HepG2 (cell line): ENCODE measurements around the gene DPEP3. TPM values are rescaled to one million over a fixed set of nuclear protein-coding genes. Genes with fewer than 3 reads are reported as not detected.
A peak's percentile ranks its signal among the peaks of the same experiment; 100 is the strongest.

ENCODE experiments used
- ATRX ChIP-seq: sonication (generic); formaldehyde crosslinking; IDR thresholded peaks from 2 replicates; pipeline ENCODE4 v1.4.0; 2020; ENCODE audit warnings: missing genetic modification reagents, borderline replicate concordance
- CCAR2 ChIP-seq: fragments of 200-400 bp; formaldehyde crosslinking; optimal IDR thresholded peaks from 2 replicates; pipeline ENCODE3; 2018; ENCODE audit warnings: low read depth, mild to moderate bottlenecking, low read length, moderate library complexity
- HDAC1 ChIP-seq: sonication (generic); formaldehyde crosslinking; IDR thresholded peaks from 2 replicates; pipeline ENCODE4 v1.5.1; 2020; ENCODE audit warnings: mild to moderate bottlenecking, missing genetic modification reagents
- NCOA2 ChIP-seq: sonication (generic); formaldehyde crosslinking; IDR thresholded peaks from 2 replicates; pipeline ENCODE4 v1.8.0; 2022; ENCODE audit warnings: inconsistent platforms
- RFXAP ChIP-seq: sonication (generic); formaldehyde crosslinking; IDR thresholded peaks from 2 replicates; pipeline ENCODE4 v1.4.0; 2020; ENCODE audit warnings: missing genetic modification reagents, borderline replicate concordance
- SALL1 ChIP-seq: sonication (generic); formaldehyde crosslinking; IDR thresholded peaks from 2 replicates; pipeline ENCODE4 v1.8.0; 2022; ENCODE audit warnings: mild to moderate bottlenecking, missing genetic modification reagents
- TBL1XR1 ChIP-seq: fragments of 150-350 bp; IDR thresholded peaks from 2 replicates; pipeline ENCODE4 v1.6.1; 2014; ENCODE audit warnings: borderline replicate concordance, low read length; ENCODE audit not compliant: partially characterized antibody
- TOE1 ChIP-seq: sonication (generic); formaldehyde crosslinking; IDR thresholded peaks from 2 replicates; pipeline ENCODE4 v1.4.0; 2020; ENCODE audit warnings: mild to moderate bottlenecking, missing genetic modification reagents
- WIZ ChIP-seq: sonication (generic); formaldehyde crosslinking; IDR thresholded peaks from 2 replicates; pipeline ENCODE4 v1.5.1; 2020; ENCODE audit warnings: mild to moderate bottlenecking, missing genetic modification reagents
- YEATS2 ChIP-seq: sonication (generic); formaldehyde crosslinking; IDR thresholded peaks from 2 replicates; pipeline ENCODE4 v1.4.0; 2020; ENCODE audit warnings: missing genetic modification reagents, borderline replicate concordance
- ZFP82 ChIP-seq: sonication (generic); formaldehyde crosslinking; IDR thresholded peaks from 2 replicates; pipeline ENCODE4 v1.5.1; 2020; ENCODE audit warnings: mild to moderate bottlenecking, missing genetic modification reagents, borderline replicate concordance
- ZNF317 ChIP-seq: sonication (generic); formaldehyde crosslinking; IDR thresholded peaks from 2 replicates; pipeline ENCODE4 v1.5.0; 2020; ENCODE audit warnings: mild to moderate bottlenecking, missing genetic modification reagents
- ZNF350 ChIP-seq: sonication (generic); formaldehyde crosslinking; IDR thresholded peaks from 2 replicates; pipeline ENCODE4 v1.4.0; 2020; ENCODE audit warnings: mild to moderate bottlenecking, low read depth, missing genetic modification reagents, borderline replicate concordance
- ZNF567 ChIP-seq: sonication (generic); formaldehyde crosslinking; IDR thresholded peaks from 2 replicates; pipeline ENCODE4 v1.8.1; 2023; ENCODE audit warnings: mild to moderate bottlenecking, missing genetic modification reagents, borderline replicate concordance
- ZNF761 ChIP-seq: sonication (generic); formaldehyde crosslinking; conservative IDR thresholded peaks from 2 replicates; pipeline ENCODE4 v1.4.0; 2020; ENCODE audit warnings: mild to moderate bottlenecking, missing genetic modification reagents
- ZNF777 ChIP-seq: sonication (generic); formaldehyde crosslinking; IDR thresholded peaks from 2 replicates; pipeline ENCODE4 v1.4.0; 2020; ENCODE audit warnings: missing genetic modification reagents
- polyA plus RNA-seq, 8 experiments: library from polyadenylated mRNA; depleted of rRNA in 3 of 8; stranded (reverse) in 7 of 8; unstranded in 1 of 8; fragments of >200 nt; fragmentation: Illumina TruSeq in 4 of 8; extraction: Trizol in 4 of 8; gene quantifications; 2 replicates each; pipeline versions ENCODE4 v1.2.1 to v1.2.3, GENCODE V29; 2011 to 2016; ENCODE audit warnings: low read depth in 4 of 8, missing spikeins in 1 of 8, mixed read lengths in 1 of 8; ENCODE audit not compliant: insufficient read depth in 1 of 8
- total RNA-seq, 5 experiments: library from RNA; depleted of rRNA; stranded (reverse); fragments of >200 nt; fragmentation: Illumina TruSeq; extraction: Trizol; gene quantifications; 2 replicates each; pipeline ENCODE4 v1.2.3, GENCODE V29; 2016; ENCODE audit warnings: low read depth in 1 of 5
- TF ChIP-seq, protein P1 (sequence below): sonication (generic); formaldehyde crosslinking; IDR thresholded peaks from 2 replicates; pipeline ENCODE4 v1.4.0; 2020; ENCODE audit warnings: missing genetic modification reagents
- TF ChIP-seq, protein P2 (sequence below): sonication (generic); formaldehyde crosslinking; IDR thresholded peaks from 2 replicates; pipeline ENCODE4 v1.5.0; 2020; ENCODE audit warnings: mild to moderate bottlenecking, low read depth, missing genetic modification reagents, borderline replicate concordance
- TF ChIP-seq, protein P3 (sequence below): sonication (generic); formaldehyde crosslinking; IDR thresholded peaks from 2 replicates; pipeline ENCODE4 v1.8.0; 2022; ENCODE audit warnings: missing genetic modification reagents, low read depth, mild to moderate bottlenecking, borderline replicate concordance
- TF ChIP-seq, protein P4 (sequence below): sonication (generic); formaldehyde crosslinking; IDR thresholded peaks from 2 replicates; pipeline ENCODE4 v1.4.0; 2020; ENCODE audit warnings: missing genetic modification reagents, borderline replicate concordance

The DPEP3 gene
- total and polyA plus RNA-seq, 2 of the 13 experiments (the other 11 are each of a cell fraction or from before 2014, with no cell fraction given): not detected

DNA sequence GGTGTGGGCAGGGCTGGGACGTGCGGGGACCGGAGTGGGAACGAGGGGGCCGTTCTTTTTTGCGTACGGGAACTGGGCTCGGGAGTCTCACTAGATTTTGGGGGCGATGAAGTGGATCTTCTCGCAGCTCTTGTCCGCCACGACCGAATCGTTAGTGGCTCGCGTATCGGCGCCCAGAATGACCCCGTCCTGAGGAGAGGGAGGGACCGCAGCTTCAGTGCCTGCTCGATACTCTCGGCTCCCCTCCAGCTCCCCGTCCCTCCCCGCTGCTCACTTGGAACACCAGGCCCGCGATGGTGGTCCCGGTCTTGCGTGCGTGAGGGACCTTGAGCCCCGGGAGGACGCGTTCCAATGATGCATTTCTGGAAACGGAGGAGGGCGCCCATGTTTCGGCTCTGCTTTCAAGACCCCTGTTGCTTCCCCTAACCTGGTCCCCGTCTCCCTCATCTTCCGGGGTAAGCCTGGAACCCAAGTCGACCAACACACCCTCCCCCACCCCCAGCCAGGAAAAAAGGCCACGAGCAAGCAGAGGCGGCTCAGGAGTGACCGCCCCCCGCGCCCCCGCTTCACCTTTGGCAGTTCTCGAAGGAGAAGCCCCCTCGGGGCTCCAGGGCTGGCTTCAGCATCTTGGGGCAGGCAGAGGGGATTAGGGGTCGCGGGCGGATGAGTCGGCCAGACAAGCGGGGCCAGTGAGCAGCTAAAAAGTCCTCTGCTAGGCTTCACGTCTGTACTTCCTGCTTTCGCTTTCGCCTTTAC, 44.0 kb downstream of the DPEP3 start, which contains the start of gene PSMB10 (continued):
- TF ChIP-seq ZFP82 (CRISPR knock-in tag): 0 out of 2 replicates have a peak, but pooled peaks have one; percentile 45
- no peak; the same call in none of the 2 replicates for TF ChIP-seq HDAC1 (CRISPR knock-in tag)
- TF ChIP-seq ZNF761 (CRISPR knock-in tag): no peak
- TF ChIP-seq ATRX (CRISPR knock-in tag): no peak
- TF ChIP-seq TBL1XR1: no peak
- TF ChIP-seq CCAR2: no peak
- TF ChIP-seq, protein P1, sequence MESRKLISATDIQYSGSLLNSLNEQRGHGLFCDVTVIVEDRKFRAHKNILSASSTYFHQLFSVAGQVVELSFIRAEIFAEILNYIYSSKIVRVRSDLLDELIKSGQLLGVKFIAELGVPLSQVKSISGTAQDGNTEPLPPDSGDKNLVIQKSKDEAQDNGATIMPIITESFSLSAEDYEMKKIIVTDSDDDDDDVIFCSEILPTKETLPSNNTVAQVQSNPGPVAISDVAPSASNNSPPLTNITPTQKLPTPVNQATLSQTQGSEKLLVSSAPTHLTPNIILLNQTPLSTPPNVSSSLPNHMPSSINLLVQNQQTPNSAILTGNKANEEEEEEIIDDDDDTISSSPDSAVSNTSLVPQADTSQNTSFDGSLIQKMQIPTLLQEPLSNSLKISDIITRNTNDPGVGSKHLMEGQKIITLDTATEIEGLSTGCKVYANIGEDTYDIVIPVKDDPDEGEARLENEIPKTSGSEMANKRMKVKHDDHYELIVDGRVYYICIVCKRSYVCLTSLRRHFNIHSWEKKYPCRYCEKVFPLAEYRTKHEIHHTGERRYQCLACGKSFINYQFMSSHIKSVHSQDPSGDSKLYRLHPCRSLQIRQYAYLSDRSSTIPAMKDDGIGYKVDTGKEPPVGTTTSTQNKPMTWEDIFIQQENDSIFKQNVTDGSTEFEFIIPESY: no peak
- TF ChIP-seq, protein P2, sequence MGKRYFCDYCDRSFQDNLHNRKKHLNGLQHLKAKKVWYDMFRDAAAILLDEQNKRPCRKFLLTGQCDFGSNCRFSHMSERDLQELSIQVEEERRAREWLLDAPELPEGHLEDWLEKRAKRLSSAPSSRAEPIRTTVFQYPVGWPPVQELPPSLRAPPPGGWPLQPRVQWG (CRISPR knock-in tag): no peak; the same call in 1 of the 2 replicates
- TF ChIP-seq ZNF567 (CRISPR knock-in tag): no peak
- TF ChIP-seq TOE1 (CRISPR knock-in tag): no peak
- TF ChIP-seq SALL1 (CRISPR knock-in tag): no peak; the same call in 1 of the 2 replicates
- TF ChIP-seq ZNF317: no peak
- peak; percentile 75; the same call in 1 of the 2 replicates for TF ChIP-seq RFXAP
- TF ChIP-seq NCOA2 (CRISPR knock-in tag): no peak
- TF ChIP-seq, protein P3, sequence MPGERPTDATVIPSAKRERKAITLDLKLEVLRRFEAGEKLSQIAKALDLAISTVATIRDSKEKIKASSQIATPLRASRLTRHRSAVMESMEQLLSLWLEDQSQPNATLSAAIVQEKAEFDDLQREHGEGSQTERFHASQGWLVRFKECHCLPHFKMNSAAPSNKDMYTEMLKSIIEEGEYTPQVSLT (CRISPR knock-in tag): no peak
- peak; percentile 33; the same call in 1 of the 2 replicates for TF ChIP-seq WIZ (CRISPR knock-in tag)
- TF ChIP-seq, protein P4, sequence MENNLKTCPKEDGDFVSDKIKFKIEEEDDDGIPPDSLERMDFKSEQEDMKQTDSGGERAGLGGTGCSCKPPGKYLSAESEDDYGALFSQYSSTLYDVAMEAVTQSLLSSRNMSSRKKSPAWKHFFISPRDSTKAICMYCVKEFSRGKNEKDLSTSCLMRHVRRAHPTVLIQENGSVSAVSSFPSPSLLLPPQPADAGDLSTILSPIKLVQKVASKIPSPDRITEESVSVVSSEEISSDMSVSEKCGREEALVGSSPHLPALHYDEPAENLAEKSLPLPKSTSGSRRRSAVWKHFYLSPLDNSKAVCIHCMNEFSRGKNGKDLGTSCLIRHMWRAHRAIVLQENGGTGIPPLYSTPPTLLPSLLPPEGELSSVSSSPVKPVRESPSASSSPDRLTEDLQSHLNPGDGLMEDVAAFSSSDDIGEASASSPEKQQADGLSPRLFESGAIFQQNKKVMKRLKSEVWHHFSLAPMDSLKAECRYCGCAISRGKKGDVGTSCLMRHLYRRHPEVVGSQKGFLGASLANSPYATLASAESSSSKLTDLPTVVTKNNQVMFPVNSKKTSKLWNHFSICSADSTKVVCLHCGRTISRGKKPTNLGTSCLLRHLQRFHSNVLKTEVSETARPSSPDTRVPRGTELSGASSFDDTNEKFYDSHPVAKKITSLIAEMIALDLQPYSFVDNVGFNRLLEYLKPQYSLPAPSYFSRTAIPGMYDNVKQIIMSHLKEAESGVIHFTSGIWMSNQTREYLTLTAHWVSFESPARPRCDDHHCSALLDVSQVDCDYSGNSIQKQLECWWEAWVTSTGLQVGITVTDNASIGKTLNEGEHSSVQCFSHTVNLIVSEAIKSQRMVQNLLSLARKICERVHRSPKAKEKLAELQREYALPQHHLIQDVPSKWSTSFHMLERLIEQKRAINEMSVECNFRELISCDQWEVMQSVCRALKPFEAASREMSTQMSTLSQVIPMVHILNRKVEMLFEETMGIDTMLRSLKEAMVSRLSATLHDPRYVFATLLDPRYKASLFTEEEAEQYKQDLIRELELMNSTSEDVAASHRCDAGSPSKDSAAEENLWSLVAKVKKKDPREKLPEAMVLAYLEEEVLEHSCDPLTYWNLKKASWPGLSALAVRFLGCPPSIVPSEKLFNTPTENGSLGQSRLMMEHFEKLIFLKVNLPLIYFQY (CRISPR knock-in tag): 0 out of 2 replicates have a peak, but pooled peaks have one; percentile 41
- no peak for TF ChIP-seq ZNF777
- no peak; the same call in 1 of the 2 replicates for TF ChIP-seq ZNF350
- TF ChIP-seq YEATS2 (CRISPR knock-in tag): no peak
